PC-9 (cell line): ENCODE measurements around the gene PLOD2. TPM values are rescaled to one million over a fixed set of nuclear protein-coding genes. Genes with fewer than 3 reads are reported as not detected.

Source experiments
- BruUV-seq: library from RNA; stranded (reverse); fragments of 400-500 nt; replicated peaks from 2 replicates; lab custom pipeline; 2021; lab: Mats Ljungman, UMichigan
- CTCF ChIA-PET: fragments of 300-600 bp; sonication (Branson Sonifier 250); formaldehyde crosslinking; loops from one replicate; lab custom pipeline; 2022; ENCODE audit warnings: antibody characterized with exemption; lab: Charles Lee
- POLR2A ChIA-PET: fragments of 300-600 bp; sonication (Branson Sonifier 250); formaldehyde crosslinking; loops from one replicate; lab custom pipeline; 2022; ENCODE audit warnings: antibody characterized with exemption; ENCODE audit not compliant: unreplicated experiment; lab: Charles Lee
- DNase-seq, 2 experiments: peaks; one replicate each; pipeline versions ENCODE4 v3.0.0 to v3.0.0-alpha.2; 2015 to 2022; ENCODE audit warnings: mixed read lengths in 1 of 2
- H2AFZ ChIP-seq: fragments of 200-600 bp; sonication (generic); 2 replicates; pipeline ENCODE4 v1.8.1; 2017; ENCODE audit warnings: antibody characterized with exemption
- H3F3A ChIP-seq: fragments of 200-600 bp; sonication (generic); 2 replicates; pipeline ENCODE4 v1.8.1; 2017; ENCODE audit warnings: antibody characterized with exemption, mild to moderate bottlenecking, low read depth; ENCODE audit not compliant: insufficient read depth
- H3K27ac ChIP-seq: fragments of 200-600 bp; sonication (generic); 2 replicates; pipeline ENCODE4 v1.6.1; 2016; ENCODE audit warnings: mixed run types
- H3K27me3 ChIP-seq: fragments of 200-600 bp; sonication (generic); 2 replicates; pipeline ENCODE4 v1.6.1; 2016; ENCODE audit warnings: low read depth, mixed run types; ENCODE audit not compliant: insufficient read depth
- H3K36me3 ChIP-seq: fragments of 200-600 bp; sonication (generic); 2 replicates; pipeline ENCODE4 v1.6.1; 2016; ENCODE audit warnings: low read depth, mixed run types
- H3K4me1 ChIP-seq: fragments of 200-600 bp; sonication (generic); replicated peaks from 2 replicates; pipeline ENCODE4 v1.6.1; 2016; ENCODE audit warnings: mixed run types; ENCODE audit not compliant: insufficient read depth
- H3K4me2 ChIP-seq: fragments of 200-600 bp; sonication (generic); 2 replicates; pipeline ENCODE4 v1.6.1; 2017; ENCODE audit warnings: mixed run types
- H3K4me3 ChIP-seq: fragments of 200-600 bp; sonication (generic); 2 replicates; pipeline ENCODE4 v1.6.1; 2016; ENCODE audit warnings: mixed run types
- H3K79me2 ChIP-seq: fragments of 200-600 bp; sonication (generic); 2 replicates; pipeline ENCODE4 v1.6.1; 2017; ENCODE audit warnings: low read depth, mixed run types
- H3K9me2 ChIP-seq: fragments of 200-600 bp; sonication (generic); 2 replicates; pipeline ENCODE4 v1.8.1; 2017; ENCODE audit warnings: mild to moderate bottlenecking; ENCODE audit not compliant: insufficient read depth
- H3K9me3 ChIP-seq: fragments of 200-600 bp; sonication (generic); 2 replicates; pipeline ENCODE4 v1.8.1; 2016; ENCODE audit warnings: low read depth; ENCODE audit not compliant: insufficient read depth
- H4K20me1 ChIP-seq: fragments of 200-600 bp; sonication (generic); 2 replicates; pipeline ENCODE4 v1.8.1; 2017; ENCODE audit not compliant: insufficient read depth
- EZH2 ChIP-seq: fragments of 200-600 bp; sonication (generic); IDR thresholded peaks from 2 replicates; pipeline ENCODE4 v1.8.0; 2017; ENCODE audit warnings: antibody characterized with exemption, low read depth
- intact Hi-C: fragments of 100-400 bp; cut with micrococcal nuclease; formaldehyde crosslinking; loops from one replicate; pipeline ENCODE4 v1.10.0; 2022; ENCODE audit not compliant: unreplicated experiment
- total RNA-seq: library from RNA; stranded (reverse); gene quantifications from 2 replicates; pipeline ENCODE4 v1.2.3, GENCODE V29; 2021
- TF ChIP-seq, protein P1 (sequence below): fragments of 200-600 bp; sonication (generic); conservative IDR thresholded peaks from 2 replicates; pipeline ENCODE4 v1.6.1; 2017; ENCODE audit warnings: mixed run types, antibody characterized with exemption, mild to moderate bottlenecking, moderate library complexity

The PLOD2 gene
- total RNA-seq, 1 experiment from 2014 or later, result 30.3 TPM

DNA sequence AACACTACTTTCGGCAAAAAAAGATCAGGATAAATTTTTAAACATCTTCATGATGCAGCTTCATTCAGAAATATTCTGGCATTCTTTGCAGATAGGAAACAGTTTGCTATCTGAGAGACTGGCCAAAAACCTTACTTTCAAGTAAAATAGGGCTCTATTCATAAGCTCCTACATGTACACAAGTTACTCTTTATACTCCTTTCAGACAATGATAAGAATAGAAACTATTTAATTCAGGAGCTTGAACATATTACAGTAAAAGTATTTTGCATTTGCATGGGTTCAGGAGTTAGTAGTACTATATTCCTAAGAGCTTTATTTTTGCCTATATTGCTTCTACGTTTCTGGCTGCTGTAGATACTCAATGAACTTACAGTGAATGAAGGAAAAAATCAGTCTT lies 70.5 kb downstream of the PLOD2 start:
- TF ChIP-seq, protein P1, sequence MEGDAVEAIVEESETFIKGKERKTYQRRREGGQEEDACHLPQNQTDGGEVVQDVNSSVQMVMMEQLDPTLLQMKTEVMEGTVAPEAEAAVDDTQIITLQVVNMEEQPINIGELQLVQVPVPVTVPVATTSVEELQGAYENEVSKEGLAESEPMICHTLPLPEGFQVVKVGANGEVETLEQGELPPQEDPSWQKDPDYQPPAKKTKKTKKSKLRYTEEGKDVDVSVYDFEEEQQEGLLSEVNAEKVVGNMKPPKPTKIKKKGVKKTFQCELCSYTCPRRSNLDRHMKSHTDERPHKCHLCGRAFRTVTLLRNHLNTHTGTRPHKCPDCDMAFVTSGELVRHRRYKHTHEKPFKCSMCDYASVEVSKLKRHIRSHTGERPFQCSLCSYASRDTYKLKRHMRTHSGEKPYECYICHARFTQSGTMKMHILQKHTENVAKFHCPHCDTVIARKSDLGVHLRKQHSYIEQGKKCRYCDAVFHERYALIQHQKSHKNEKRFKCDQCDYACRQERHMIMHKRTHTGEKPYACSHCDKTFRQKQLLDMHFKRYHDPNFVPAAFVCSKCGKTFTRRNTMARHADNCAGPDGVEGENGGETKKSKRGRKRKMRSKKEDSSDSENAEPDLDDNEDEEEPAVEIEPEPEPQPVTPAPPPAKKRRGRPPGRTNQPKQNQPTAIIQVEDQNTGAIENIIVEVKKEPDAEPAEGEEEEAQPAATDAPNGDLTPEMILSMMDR, result no peak
- Histone ChIP-seq H3K9me3 (no peaks in the 10 kb centered on the region), H4K20me1 (no peaks in the 10 kb centered on the region), H2AFZ (no peak overlapping the region), H3K4me2 (no peak overlapping the region), H3K27ac (no peak overlapping the region), H3K4me1 (no peaks in the 10 kb centered on the region), H3K79me2 (no peaks in the 10 kb centered on the region), H3K9me2 (no peaks in the 10 kb centered on the region; the same call in 1 of the 2 replicates), H3K36me3 (no peaks in the 10 kb centered on the region), H3K27me3 (no peaks in the 10 kb centered on the region), H3F3A (no peaks in the 10 kb centered on the region), H3K4me3 (no peak overlapping the region)
- BruUV-seq, result no TSS peak
- intact Hi-C loops, result no loop called here
- POLR2A ChIA-PET, result interaction anchor here (0.7 kb wide), 1 partner anchor 40 kb away, joined by 5 read pairs; no protein-coding TSS in a partner anchor
- CTCF ChIA-PET, result no interaction called here
- no peak for DNase-seq

DNA sequence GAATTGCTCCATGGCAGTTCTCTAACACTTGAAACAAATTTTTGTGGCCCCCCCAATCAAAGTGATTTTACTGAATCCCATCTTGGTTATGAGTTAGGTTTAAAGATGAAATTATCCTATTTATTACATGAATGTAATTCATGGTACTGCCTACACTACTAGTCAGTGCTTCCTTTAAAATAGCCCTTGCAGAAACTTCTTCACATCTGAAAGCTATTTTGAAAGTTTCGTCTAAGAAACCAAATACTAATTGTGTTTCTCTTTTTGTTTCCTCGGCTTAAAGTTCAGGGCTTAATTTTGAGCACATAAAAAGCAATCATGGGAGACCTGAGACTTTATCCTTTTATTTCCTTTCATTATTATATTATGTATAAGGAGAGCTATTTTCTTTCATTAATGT lies 72.1 kb downstream of the PLOD2 start:
- Histone ChIP-seq H3K4me1 (no peaks in the 10 kb centered on the region), H3K27ac (no peak overlapping the region), H3K79me2 (no peaks in the 10 kb centered on the region), H3K36me3 (no peaks in the 10 kb centered on the region), H3K27me3 (no peaks in the 10 kb centered on the region), H3K9me3 (no peaks in the 10 kb centered on the region), H3K4me3 (no peak overlapping the region), H3K9me2 (no peaks in the 10 kb centered on the region; the same call in 1 of the 2 replicates), H3K4me2 (no peak overlapping the region), H3F3A (no peaks in the 10 kb centered on the region), H2AFZ (no peak overlapping the region), H4K20me1 (no peaks in the 10 kb centered on the region)
- DNase-seq, result no peak
- TF ChIP-seq, protein P1, result no peak
- TF ChIP-seq EZH2, result no peak
- POLR2A ChIA-PET, result no interaction called here
- intact Hi-C loops, result no loop called here
- BruUV-seq, result no TSS peak
- CTCF ChIA-PET, result no interaction called here

GRCh38 chr3:146087116-146087515 lies 73.9 kb downstream of the PLOD2 start:
- Histone ChIP-seq H3K27me3 (no peaks in the 10 kb centered on the region), H3K36me3 (no peaks in the 10 kb centered on the region), H3K4me1 (no peaks in the 10 kb centered on the region), H3K9me2 (no peaks in the 10 kb centered on the region; the same call in 1 of the 2 replicates), H3K27ac (no peak overlapping the region), H3F3A (no peaks in the 10 kb centered on the region), H3K4me2 (no peak overlapping the region), H3K79me2 (no peaks in the 10 kb centered on the region), H2AFZ (no peak overlapping the region), H4K20me1 (no peaks in the 10 kb centered on the region), H3K9me3 (no peaks in the 10 kb centered on the region), H3K4me3 (no peak overlapping the region)
- no peak for DNase-seq
- no TSS peak for BruUV-seq
- POLR2A ChIA-PET, result no interaction called here
- intact Hi-C loops, result no loop called here
- no peak for TF ChIP-seq EZH2
- TF ChIP-seq, protein P1, result no peak
- CTCF ChIA-PET, result no interaction called here
